Measurements from ENCODE around the gene ERFE. TPM values are rescaled to one million over a fixed set of nuclear protein-coding genes. Genes with fewer than 3 reads are reported as not detected.

ERFE gene
- total and polyA plus RNA-seq, 2 donors = 0.53 to 0.79 TPM

GRCh38 chr2:238122287-238123217 lies 36.2 kb upstream of the ERFE start:
- no peaks in the 10 kb centered on the region for H3K36me3 ChIP-seq (ENCODE audit: insufficient read depth)
- H3K4me1 ChIP-seq (ENCODE audit: insufficient read depth) = no peaks in the 10 kb centered on the region
- 85% methylated on average over 29 of the region's 29 CpGs for WGBS
- no peak overlapping the region for H3K4me3 ChIP-seq (ENCODE audit: low read depth, low read length)
- no peak overlapping the region for H3K27ac ChIP-seq (ENCODE audit: low read depth)
- DNase-seq (ENCODE audit: extremely low spot score) = no peak

DNA sequence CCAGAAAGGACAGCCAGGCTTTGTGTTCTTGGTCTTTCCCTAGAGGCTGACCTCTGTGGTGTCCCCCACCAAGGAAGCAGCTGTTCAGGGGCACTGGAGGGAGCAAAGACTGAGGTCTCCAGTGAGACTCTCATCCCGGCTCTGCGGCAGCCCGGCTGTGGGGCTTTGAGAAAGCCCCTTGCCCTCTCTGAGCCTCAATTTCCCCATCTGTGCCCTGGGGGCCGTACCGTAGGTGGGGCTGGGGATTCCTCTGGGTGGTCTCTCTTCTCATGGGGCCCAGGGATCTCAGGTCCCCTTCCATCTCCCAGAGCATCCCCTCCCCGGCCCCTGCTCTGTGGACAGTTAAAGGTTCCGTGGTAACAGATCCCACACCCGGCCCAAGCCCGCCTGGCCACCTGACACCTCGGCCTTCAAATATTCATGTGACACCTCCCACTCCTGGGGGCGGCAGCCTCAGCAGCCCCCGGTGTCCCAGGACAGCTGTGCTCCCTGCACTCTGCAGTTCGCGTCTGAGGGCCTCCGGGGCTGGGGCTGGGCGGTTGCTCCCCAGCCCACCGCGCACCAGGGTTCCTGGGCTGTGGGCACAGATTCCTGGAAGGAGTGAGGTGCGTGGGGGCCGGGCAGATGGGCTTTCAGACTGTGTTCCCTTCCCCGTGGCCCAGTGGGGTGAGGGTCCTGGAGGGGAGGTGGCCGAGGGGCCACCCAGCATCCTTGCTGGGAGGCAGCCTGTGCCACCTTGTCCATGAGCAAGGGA lies 35.4 kb upstream of the ERFE start:
- 82% methylated on average over 22 of the region's 22 CpGs for WGBS
- no peaks in the 10 kb centered on the region for H3K36me3 ChIP-seq (ENCODE audit: insufficient read depth)
- H3K4me1 ChIP-seq (ENCODE audit: insufficient read depth) = no peaks in the 10 kb centered on the region
- H3K27ac ChIP-seq (ENCODE audit: low read depth) = no peak overlapping the region
- DNase-seq (ENCODE audit: extremely low spot score) = no peak
- H3K4me3 ChIP-seq (ENCODE audit: low read depth, low read length) = no peak overlapping the region

DNA sequence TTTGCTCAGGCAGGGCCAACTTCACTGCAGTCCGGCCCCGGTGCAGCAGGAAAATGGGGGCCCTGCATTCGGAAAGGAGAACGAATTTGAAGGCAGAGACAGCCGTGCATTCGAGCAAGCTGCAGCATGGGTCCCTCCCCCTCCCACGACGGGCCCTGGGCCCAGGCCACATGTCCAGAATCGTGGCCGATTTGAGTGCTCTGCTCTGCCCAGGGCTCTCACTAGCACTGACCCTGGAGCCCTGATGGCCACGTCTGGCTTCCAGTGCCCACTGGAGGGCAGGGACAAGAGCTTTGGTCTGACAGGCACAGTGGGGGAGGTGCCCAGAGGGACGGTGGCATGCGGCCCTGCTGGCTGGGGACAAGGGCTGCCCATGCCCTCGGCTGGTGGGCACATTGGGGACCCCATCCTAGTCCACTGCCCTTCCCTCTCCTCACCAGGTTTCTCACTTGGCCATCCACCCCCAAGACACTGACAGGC lies 34.7 kb upstream of the ERFE start:
- no peaks in the 10 kb centered on the region for H3K36me3 ChIP-seq (ENCODE audit: insufficient read depth)
- H3K4me3 ChIP-seq (ENCODE audit: low read depth, low read length) = no peak overlapping the region
- H3K27ac ChIP-seq (ENCODE audit: low read depth) = no peak overlapping the region
- H3K4me1 ChIP-seq (ENCODE audit: insufficient read depth) = no peaks in the 10 kb centered on the region
- DNase-seq (ENCODE audit: extremely low spot score) = no peak
- 73% methylated on average over 14 of the region's 14 CpGs for WGBS

GRCh38 chr2:238124488-238125126 lies 34.2 kb upstream of the ERFE start:
- no peak for DNase-seq (ENCODE audit: extremely low spot score)
- no peaks in the 10 kb centered on the region for H3K36me3 ChIP-seq (ENCODE audit: insufficient read depth)
- H3K27ac ChIP-seq (ENCODE audit: low read depth) = no peak overlapping the region
- WGBS = 93% methylated on average over 19 of the region's 19 CpGs
- H3K4me1 ChIP-seq (ENCODE audit: insufficient read depth) = no peaks in the 10 kb centered on the region
- no peak overlapping the region for H3K4me3 ChIP-seq (ENCODE audit: low read depth, low read length)

GRCh38 chr2:238125127-238125885 lies 33.5 kb upstream of the ERFE start:
- no peaks in the 10 kb centered on the region for H3K36me3 ChIP-seq (ENCODE audit: insufficient read depth)
- no peak for DNase-seq (ENCODE audit: extremely low spot score)
- no peaks in the 10 kb centered on the region for H3K4me1 ChIP-seq (ENCODE audit: insufficient read depth)
- H3K4me3 ChIP-seq (ENCODE audit: low read depth, low read length) = no peak overlapping the region
- no peak overlapping the region for H3K27ac ChIP-seq (ENCODE audit: low read depth)
- WGBS = 90% methylated on average over 20 of the region's 20 CpGs

GRCh38 chr2:238126338-238126737 lies 32.4 kb upstream of the ERFE start:
- H3K36me3 ChIP-seq (ENCODE audit: insufficient read depth) = no peaks in the 10 kb centered on the region
- WGBS = 95% methylated on average over 2 of the region's 2 CpGs
- no peak for DNase-seq (ENCODE audit: extremely low spot score)
- H3K27ac ChIP-seq (ENCODE audit: low read depth) = no peak overlapping the region
- H3K4me3 ChIP-seq (ENCODE audit: low read depth, low read length) = no peak overlapping the region
- no peaks in the 10 kb centered on the region for H3K4me1 ChIP-seq (ENCODE audit: insufficient read depth)

GRCh38 chr2:238126775-238127164 lies 32.0 kb upstream of the ERFE start:
- H3K27ac ChIP-seq (ENCODE audit: low read depth) = no peak overlapping the region
- whole genome bisulfite sequencing = 89% methylated on average over 2 of the region's 2 CpGs
- DNase-seq (ENCODE audit: extremely low spot score) = no peak
- no peak overlapping the region for H3K4me3 ChIP-seq (ENCODE audit: low read depth, low read length)
- H3K36me3 ChIP-seq (ENCODE audit: insufficient read depth) = no peaks in the 10 kb centered on the region
- H3K4me1 ChIP-seq (ENCODE audit: insufficient read depth) = no peaks in the 10 kb centered on the region

DNA sequence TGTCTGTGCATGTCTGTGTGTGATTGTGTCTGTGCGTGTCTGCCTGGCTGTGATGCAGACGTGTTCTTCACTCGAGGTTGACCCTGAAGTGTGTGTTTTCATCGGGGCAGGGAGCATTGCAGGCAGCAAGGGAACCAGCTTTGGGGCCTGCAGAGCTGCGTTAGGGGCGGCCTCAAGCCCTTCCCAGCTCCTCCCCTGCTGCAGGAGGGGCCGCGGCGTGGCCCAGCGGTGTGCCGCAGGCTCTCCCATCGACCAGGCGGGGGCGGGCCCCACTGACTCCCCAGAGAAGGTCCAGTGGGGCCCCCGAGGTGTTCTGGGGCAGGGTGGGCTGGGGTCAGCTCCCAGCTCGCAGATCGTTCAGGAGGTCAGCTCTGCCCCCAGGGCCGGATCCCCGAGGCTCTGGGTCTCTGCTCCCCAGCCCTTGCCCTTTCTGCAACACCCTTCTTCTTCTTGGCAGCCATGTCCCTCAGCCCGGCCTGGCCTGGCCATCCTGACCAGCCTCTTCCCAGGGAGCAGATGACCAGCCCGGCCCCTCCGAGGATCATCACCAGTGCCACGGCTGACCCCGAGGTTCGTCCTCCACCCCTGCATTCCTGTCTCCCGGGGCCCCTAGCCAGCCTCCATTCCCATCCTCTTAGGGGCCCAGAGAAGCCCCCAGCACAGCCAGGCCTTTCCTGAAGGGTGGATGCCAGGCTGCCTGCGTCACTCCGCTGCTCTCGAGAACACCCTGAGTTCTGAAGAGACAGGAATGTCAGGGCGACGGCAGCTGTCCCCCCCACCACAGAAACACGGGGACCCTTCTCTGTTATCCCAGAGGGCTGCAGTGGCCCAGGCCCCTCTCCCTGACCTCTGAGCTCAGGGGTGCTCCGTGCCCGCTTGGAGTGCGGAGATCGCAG lies 31.4 kb upstream of the ERFE start:
- 43% methylated on average over 36 of the region's 36 CpGs for WGBS
- no peak for DNase-seq (ENCODE audit: extremely low spot score)
- peak overlapping the region; percentile 8 for H3K4me3 ChIP-seq (ENCODE audit: low read depth, low read length)
- no peak overlapping the region for H3K27ac ChIP-seq (ENCODE audit: low read depth)
- H3K36me3 ChIP-seq (ENCODE audit: insufficient read depth) = no peaks in the 10 kb centered on the region
- H3K4me1 ChIP-seq (ENCODE audit: insufficient read depth) = no peaks in the 10 kb centered on the region

- Histone ChIP-seq H3K36me3 (ENCODE audit: insufficient read depth) (no peaks in the 10 kb centered on the region), H3K4me3 (ENCODE audit: low read depth, low read length) (no peak overlapping the region), H3K27ac (ENCODE audit: low read depth) (no peak overlapping the region), H3K4me1 (ENCODE audit: insufficient read depth) (no peaks in the 10 kb centered on the region)
- DNase-seq (ENCODE audit: extremely low spot score) = no peak
- 91% methylated on average over 22 of the region's 22 CpGs for WGBS
Observed at GRCh38 chr2:238128061-238128440, 30.7 kb upstream of the ERFE start.

- DNase-seq (ENCODE audit: extremely low spot score) = no peak
- 81% methylated on average over 30 of the region's 30 CpGs for WGBS
Observed at GRCh38 chr2:238128534-238129001, 30.2 kb upstream of the ERFE start.

DNA sequence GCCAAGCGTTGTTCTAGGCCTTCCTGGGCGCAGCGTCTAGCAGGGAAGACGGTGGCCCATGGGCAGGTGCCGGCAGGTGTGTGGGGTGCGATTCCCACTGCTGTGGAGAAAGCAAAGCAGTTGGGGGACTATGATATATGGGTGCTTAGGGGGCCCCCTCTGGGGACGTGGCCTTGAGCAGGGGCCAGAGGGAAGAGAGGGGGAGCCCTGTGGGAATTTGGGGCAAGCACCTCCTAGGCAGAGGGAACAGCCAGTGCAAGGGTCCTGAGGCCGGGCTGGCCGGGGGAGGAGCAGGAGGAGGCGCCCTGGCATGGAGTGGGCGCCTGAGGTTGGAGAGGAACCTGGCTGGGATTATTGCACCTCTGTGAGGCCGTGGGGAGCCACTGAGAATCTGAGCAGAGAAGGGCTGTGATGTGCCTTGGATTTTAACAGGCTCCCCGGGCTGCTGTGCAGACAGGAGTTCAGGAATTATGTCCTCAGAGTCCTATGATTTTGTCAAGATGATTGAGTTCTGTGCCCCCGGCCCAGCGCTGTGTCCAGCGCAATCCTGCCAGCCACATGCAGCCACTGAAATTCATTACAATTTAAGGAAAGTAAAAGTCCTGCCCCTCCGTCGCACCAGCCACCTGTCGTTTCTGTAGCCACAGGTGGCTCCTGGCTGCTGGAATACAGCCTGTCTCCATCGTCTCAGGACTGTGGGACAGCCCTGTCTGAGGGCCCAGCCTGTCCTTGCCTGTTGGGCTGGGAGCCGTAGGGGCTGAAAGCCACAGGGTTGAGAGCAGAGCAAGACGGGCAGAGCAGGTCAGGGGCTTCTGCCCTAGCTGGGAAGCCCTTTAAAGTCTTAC lies 29.4 kb upstream of the ERFE start:
- no peaks in the 10 kb centered on the region for H3K36me3 ChIP-seq (ENCODE audit: insufficient read depth)
- no peaks in the 10 kb centered on the region for H3K4me1 ChIP-seq (ENCODE audit: insufficient read depth)
- no peak overlapping the region for H3K27ac ChIP-seq (ENCODE audit: low read depth)
- no peak for DNase-seq (ENCODE audit: extremely low spot score)
- no peak overlapping the region for H3K4me3 ChIP-seq (ENCODE audit: low read depth, low read length)
- 91% methylated on average over 22 of the region's 22 CpGs for WGBS

More at GRCh38 chr2:238128534-238129001, 30.2 kb upstream of the ERFE start:
- Histone ChIP-seq H3K4me1 (ENCODE audit: insufficient read depth) (no peaks in the 10 kb centered on the region), H3K4me3 (ENCODE audit: low read depth, low read length) (no peak overlapping the region), H3K27ac (ENCODE audit: low read depth) (no peak overlapping the region), H3K36me3 (ENCODE audit: insufficient read depth) (no peaks in the 10 kb centered on the region)
